Keratinocyte (primary cell): ENCODE data around the gene UBE2K. TPM values are rescaled to one million over a fixed set of nuclear protein-coding genes. Genes with fewer than 3 reads are reported as not detected.
"Not testable (repeated sequence)": the region's sequence is repeated elsewhere in the genome, so short reads cannot be mapped to it uniquely, and the experiment has no call there.

Experiments
- DNase-seq: peaks from one replicate; pipeline ENCODE4 v3.0.0-alpha.2; 2011; ENCODE audit warnings: low read depth, missing footprints, low spot score
- FAIRE-seq: peaks from 2 replicates; lab custom pipeline; 2011; peaks lifted over from hg19 to GRCh38; lab: Jason Lieb, UNC
- H2AFZ ChIP-seq: 2 replicates; pipeline ENCODE4 v1.6.0; 2012; ENCODE audit warnings: low read length, control low read depth, inconsistent platforms; ENCODE audit not compliant: control insufficient read depth
- H3K27ac ChIP-seq: 2 replicates; pipeline ENCODE4 v1.5.1; 2011; ENCODE audit warnings: low read length; ENCODE audit not compliant: control insufficient read depth, insufficient read depth
- H3K27me3 ChIP-seq: 3 replicates; pipeline ENCODE4 v1.6.0; 2011; ENCODE audit warnings: low read length; ENCODE audit not compliant: control insufficient read depth, insufficient read depth; ENCODE audit errors: extremely low read depth
- H3K36me3 ChIP-seq, 2 experiments: 2 replicates in 1 of 2; 3 replicates in 1 of 2; pipeline ENCODE4 v1.5.1; 2011; ENCODE audit warnings: low read length in 2 of 2, mild to moderate bottlenecking in 1 of 2; ENCODE audit not compliant: control insufficient read depth in 2 of 2, insufficient read depth in 2 of 2; ENCODE audit errors: extremely low read depth in 1 of 2
- H3K4me1 ChIP-seq: 3 replicates; pipeline ENCODE4 v1.5.1; 2011; ENCODE audit warnings: low read length; ENCODE audit not compliant: control insufficient read depth, insufficient read depth; ENCODE audit errors: extremely low read depth
- H3K4me2 ChIP-seq: 3 replicates; pipeline ENCODE4 v1.6.0; 2011; ENCODE audit warnings: low read depth, low read length; ENCODE audit not compliant: control insufficient read depth, insufficient read depth; ENCODE audit errors: extremely low read depth
- H3K4me3 ChIP-seq, 3 experiments: fragments of 200-600 bp in 1 of 3; sonication (generic) in 1 of 3; 2 replicates in 2 of 3; 3 replicates in 1 of 3; pipeline ENCODE4 v1.5.1; 2011 to 2016; ENCODE audit warnings: low read length in 3 of 3, mild to moderate bottlenecking in 3 of 3, control low read depth in 2 of 3, inconsistent platforms in 1 of 3, low read depth in 1 of 3, mixed read lengths in 1 of 3, mixed run types in 1 of 3, moderate library complexity in 1 of 3; ENCODE audit not compliant: control insufficient read depth in 2 of 3, insufficient read depth in 2 of 3; ENCODE audit errors: extremely low read depth in 1 of 3
- H3K79me2 ChIP-seq: 2 replicates; pipeline ENCODE4 v1.6.0; 2012; ENCODE audit warnings: low read length; ENCODE audit not compliant: control insufficient read depth, insufficient read depth
- H3K9ac ChIP-seq: 3 replicates; pipeline ENCODE4 v1.6.0; 2011; ENCODE audit warnings: low read length; ENCODE audit not compliant: control insufficient read depth, insufficient read depth; ENCODE audit errors: extremely low read depth
- H3K9me1 ChIP-seq: 3 replicates; pipeline ENCODE4 v1.6.0; 2011; ENCODE audit warnings: low read length; ENCODE audit not compliant: control insufficient read depth, insufficient read depth; ENCODE audit errors: extremely low read depth
- H3K9me3 ChIP-seq: 2 replicates; pipeline ENCODE4 v1.5.1; 2012; ENCODE audit warnings: low read depth, low read length; ENCODE audit not compliant: control insufficient read depth
- H4K20me1 ChIP-seq: 3 replicates; pipeline ENCODE4 v1.6.0; 2011; ENCODE audit warnings: low read length; ENCODE audit not compliant: control insufficient read depth, insufficient read depth; ENCODE audit errors: extremely low read depth
- EZH2 ChIP-seq: IDR thresholded peaks from one replicate; pipeline ENCODE4 v1.6.1; 2012; ENCODE audit warnings: inconsistent platforms, mild to moderate bottlenecking, low read length, moderate library complexity
- dilution Hi-C: fragments of 300-500 bp; cut with MboI; formaldehyde crosslinking; loops from one replicate; pipeline ENCODE4 v1.7.0; 2020; ENCODE audit warnings: low sequenced_read_pairs; ENCODE audit not compliant: extremely low pct_ligation_motif_present
- polyA plus RNA-seq, 5 experiments: library from polyadenylated mRNA; depleted of rRNA in 3 of 5; stranded (reverse) in 3 of 5; stranded (forward) in 1 of 5; unstranded in 1 of 5; fragments of >200 nt; gene quantifications; 1 replicate in 1 of 5; 2 replicates in 3 of 5; 3 replicates in 1 of 5; pipeline versions ENCODE4 v1.2.1 to v1.2.3, GENCODE V29; 2011 to 2012; ENCODE audit warnings: missing spikeins in 2 of 5, low read depth in 1 of 5, low replicate concordance in 1 of 5
- TF ChIP-seq, protein P1 (sequence below), 3 experiments: IDR thresholded peaks in 1 of 3; conservative IDR thresholded peaks in 1 of 3; optimal IDR thresholded peaks in 1 of 3; 2 replicates in 2 of 3; 3 replicates in 1 of 3; pipeline versions ENCODE3 to v1.5.1; 2011; ENCODE audit warnings: low read length in 3 of 3, mild to moderate bottlenecking in 3 of 3, moderate library complexity in 2 of 3, control low read depth in 1 of 3, inconsistent platforms in 1 of 3; ENCODE audit not compliant: insufficient read depth in 2 of 3; ENCODE audit errors: extremely low read depth in 1 of 3

Gene UBE2K
- polyA plus RNA-seq, 1 donor (not counting 4 experiments of a cell fraction or from before 2014, with no cell fraction given): 163 TPM

DNA sequence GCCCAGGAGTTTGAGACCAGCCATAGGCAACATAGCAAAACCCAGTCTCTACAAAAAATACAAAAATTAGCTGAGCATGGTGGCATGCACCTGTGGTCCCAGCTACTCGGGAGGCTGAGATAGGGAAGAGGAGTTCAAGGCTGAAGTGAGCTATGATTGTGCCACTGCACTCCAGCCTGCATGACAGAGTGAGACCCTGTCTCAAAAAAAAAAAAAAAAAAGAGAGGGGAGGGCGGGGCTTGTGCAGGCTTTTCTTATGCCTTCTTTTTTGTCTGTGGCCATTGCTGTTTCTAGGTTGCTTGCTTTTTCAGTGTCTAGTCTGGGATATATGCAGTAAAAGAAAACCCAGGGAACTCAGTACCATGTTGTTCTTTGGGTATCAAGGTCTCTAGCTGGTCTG is 16.9 kb upstream of the UBE2K start:
- H3K4me3 ChIP-seq, H3K79me2 ChIP-seq, H3K4me2 ChIP-seq, H3K27me3 ChIP-seq, H3K9me3 ChIP-seq, H3K9ac ChIP-seq, H2AFZ ChIP-seq, dilution Hi-C loops, FAIRE-seq, DNase-seq, H3K36me3 ChIP-seq, H3K9me1 ChIP-seq, H3K4me1 ChIP-seq, H3K27ac ChIP-seq, H4K20me1 ChIP-seq: not testable (repeated sequence)

DNA sequence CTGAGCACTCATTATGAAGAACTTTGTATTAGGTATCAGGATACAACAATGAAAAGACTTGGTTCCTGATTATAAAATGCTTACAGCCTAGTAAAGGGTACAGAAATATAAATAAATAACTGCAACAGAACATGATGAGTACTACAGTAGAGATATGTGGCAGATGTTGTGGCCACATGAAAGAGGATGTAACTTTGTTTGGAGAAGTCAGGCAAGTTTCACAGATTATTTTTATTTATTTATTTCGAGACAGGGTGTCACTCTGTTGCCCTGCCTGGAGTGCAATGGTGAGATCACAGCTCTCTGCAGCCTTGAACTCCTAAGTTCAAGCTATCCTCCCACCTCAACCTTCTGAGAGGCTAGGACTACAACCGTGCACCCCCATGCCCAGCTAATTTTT is 15.8 kb upstream of the UBE2K start:
- no peaks in the 10 kb centered on the region for H3K27me3 ChIP-seq
- DNase-seq: no peak
- TF ChIP-seq EZH2: no peak
- H3K9me1 ChIP-seq: no peaks in the 10 kb centered on the region
- dilution Hi-C loops: no loop called here
- no peaks in the 10 kb centered on the region for H3K4me1 ChIP-seq
- no peak overlapping the region for H3K9ac ChIP-seq
- no peak overlapping the region for H3K4me3 ChIP-seq
- H4K20me1 ChIP-seq: no peaks in the 10 kb centered on the region
- no peaks in the 10 kb centered on the region for H3K79me2 ChIP-seq
- no peak overlapping the region for H3K4me2 ChIP-seq
- no peak overlapping the region for H3K27ac ChIP-seq
- H3K36me3 ChIP-seq: no peaks in the 10 kb centered on the region
- H3K9me3 ChIP-seq: no peaks in the 10 kb centered on the region
- no peak overlapping the region for H2AFZ ChIP-seq
- FAIRE-seq: no peak

DNA sequence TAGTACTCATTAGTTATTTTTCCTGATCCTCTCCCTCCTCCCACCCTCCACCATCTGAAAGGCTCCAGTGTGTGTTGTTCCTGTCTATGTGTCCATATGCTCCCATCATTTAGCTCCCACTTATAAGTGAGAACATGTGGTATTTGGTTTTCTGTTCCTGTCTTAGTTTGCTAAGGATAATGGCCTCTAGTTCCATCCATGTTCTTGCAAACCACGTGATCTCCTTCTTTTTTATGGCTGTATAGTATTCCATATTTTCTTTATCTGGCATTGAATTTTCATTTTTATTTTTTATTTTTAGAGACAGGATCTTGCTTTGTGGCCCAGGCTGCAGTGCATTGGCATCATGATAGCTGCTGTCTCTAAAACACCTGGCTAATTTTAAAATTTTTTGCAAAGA is 11.9 kb upstream of the UBE2K start:
- Histone ChIP-seq H3K4me1 (no peaks in the 10 kb centered on the region), H3K79me2 (no peaks in the 10 kb centered on the region), H2AFZ (no peak overlapping the region), H3K36me3 (no peaks in the 10 kb centered on the region), H3K4me2 (no peak overlapping the region), H4K20me1 (no peaks in the 10 kb centered on the region), H3K27me3 (no peaks in the 10 kb centered on the region), H3K9ac (no peak overlapping the region), H3K4me3 (no peak overlapping the region), H3K9me1 (no peaks in the 10 kb centered on the region), H3K9me3 (no peaks in the 10 kb centered on the region), H3K27ac (no peak overlapping the region)
- dilution Hi-C loops: no loop called here
- no peak for DNase-seq
- TF ChIP-seq, protein P1, sequence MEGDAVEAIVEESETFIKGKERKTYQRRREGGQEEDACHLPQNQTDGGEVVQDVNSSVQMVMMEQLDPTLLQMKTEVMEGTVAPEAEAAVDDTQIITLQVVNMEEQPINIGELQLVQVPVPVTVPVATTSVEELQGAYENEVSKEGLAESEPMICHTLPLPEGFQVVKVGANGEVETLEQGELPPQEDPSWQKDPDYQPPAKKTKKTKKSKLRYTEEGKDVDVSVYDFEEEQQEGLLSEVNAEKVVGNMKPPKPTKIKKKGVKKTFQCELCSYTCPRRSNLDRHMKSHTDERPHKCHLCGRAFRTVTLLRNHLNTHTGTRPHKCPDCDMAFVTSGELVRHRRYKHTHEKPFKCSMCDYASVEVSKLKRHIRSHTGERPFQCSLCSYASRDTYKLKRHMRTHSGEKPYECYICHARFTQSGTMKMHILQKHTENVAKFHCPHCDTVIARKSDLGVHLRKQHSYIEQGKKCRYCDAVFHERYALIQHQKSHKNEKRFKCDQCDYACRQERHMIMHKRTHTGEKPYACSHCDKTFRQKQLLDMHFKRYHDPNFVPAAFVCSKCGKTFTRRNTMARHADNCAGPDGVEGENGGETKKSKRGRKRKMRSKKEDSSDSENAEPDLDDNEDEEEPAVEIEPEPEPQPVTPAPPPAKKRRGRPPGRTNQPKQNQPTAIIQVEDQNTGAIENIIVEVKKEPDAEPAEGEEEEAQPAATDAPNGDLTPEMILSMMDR (optimal IDR thresholded peaks at IDR 0.05 in 1 of 3, IDR thresholded peaks at IDR 0.05 in 1 of 3, conservative IDR thresholded peaks at IDR 0.05 in 1 of 3; ENCODE audit: extremely low read depth in 1 of 3, insufficient read depth in 2 of 3, low read length in 3 of 3): no peak
- no peak for TF ChIP-seq EZH2
- no peak for FAIRE-seq
